GM19438 (cell line): Measurements from ENCODE around the gene ARF4.

Source experiments
- ATAC-seq: cut with Tn5 transposase; IDR thresholded peaks from one replicate; pipeline ENCODE4 v1.9.1; 2021; ENCODE audit warnings: low read depth; ENCODE audit not compliant: unreplicated experiment

Gene ARF4

GRCh38 chr3:57582474-57583168 lies 14.5 kb downstream of the ARF4 start:
- ATAC-seq = no peak

DNA sequence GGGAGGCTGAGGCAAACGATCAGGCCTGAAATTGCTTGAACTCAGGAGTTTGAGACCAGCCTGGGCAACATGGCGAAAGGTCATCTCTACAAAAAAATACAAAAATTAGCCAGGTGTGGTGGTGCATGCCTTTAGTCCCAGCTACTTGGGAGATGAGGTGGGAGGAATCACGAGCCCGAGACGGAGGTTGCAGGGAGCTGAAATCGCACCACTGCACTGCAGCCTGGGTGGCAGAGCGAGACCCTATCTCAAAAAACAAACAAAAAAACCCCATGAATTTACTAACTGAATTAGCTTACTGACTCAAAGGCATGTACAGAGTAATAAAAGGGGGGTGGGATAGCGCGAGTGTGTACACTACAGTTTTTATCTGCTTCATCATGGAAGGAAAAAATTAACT lies 19.3 kb downstream of the ARF4 start:
- no peak for ATAC-seq

- no peak for ATAC-seq
These were observed 21.0 kb downstream of the ARF4 start for GRCh38 chr3:57575966-57576626.

GRCh38 chr3:57572096-57572495 lies 25.0 kb downstream of the ARF4 start:
- no peak for ATAC-seq

DNA sequence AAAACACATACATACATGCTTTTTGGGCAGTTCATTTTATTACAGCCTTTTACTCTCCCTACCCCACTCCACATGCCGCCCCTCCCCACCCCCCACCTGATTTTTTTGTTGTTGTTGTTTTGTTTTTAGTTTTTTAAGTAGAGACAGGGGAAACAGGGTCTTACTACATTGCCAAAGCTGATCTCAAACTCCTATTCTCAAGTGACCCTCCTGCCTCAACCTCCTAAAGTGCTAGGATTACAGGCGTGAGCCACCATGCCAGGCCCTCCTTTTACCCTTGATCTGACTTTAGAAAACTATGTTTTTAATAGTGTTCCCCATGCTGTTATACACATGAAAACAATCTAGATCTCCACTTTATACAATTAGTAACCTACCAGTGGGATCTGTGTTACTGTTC lies 26.3 kb downstream of the ARF4 start:
- no peak for ATAC-seq

DNA sequence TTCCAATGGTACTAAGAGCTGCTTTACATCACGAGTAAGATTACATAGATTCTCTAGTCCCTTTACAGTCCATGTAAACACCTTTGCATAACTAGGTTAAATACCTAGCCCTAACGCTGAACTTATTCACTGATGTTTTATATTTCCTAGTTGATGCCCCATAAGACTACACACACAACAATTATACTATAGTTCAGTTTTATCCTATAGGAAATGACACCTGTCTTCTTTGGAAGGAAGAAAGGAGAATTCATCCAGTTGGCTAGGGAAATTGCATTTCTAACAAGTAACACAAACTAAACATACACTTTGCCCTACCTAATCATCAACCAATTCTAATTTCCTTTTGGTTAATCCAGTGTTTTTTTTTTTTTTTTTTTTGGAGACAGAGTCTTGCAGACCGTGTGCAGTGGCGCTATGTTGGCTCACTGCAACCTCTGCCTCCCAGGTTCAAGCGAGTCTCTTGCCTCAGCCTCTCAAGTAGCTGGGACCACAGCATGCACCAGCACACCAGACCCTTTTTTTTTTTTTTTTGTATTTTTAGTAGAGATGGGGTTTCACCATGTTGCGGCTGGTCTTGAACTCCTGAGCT lies 27.2 kb downstream of the ARF4 start:
- ATAC-seq = no peak

- no peak for ATAC-seq
These were observed 37.6 kb downstream of the ARF4 start for GRCh38 chr3:57559526-57559925.

DNA sequence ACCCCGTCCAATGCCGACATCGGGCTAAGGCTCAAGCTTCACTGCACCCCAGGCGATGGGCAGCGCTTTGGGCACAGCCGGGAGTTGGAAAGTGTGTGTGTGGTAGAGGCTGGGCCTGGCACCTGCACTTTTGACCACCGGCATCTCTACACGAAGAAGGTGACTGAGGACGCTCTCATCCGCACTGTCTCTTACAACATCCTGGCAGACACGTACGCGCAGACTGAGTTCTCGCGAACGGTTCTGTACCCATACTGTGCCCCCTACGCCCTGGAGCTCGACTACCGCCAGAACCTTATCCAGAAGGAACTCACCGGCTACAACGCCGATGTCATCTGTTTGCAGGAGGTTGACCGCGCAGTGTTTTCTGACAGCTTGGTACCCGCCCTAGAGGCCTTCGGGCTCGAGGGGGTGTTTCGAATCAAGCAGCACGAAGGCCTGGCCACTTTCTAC lies 40.0 kb downstream of the ARF4 start:
- ATAC-seq = no peak

DNA sequence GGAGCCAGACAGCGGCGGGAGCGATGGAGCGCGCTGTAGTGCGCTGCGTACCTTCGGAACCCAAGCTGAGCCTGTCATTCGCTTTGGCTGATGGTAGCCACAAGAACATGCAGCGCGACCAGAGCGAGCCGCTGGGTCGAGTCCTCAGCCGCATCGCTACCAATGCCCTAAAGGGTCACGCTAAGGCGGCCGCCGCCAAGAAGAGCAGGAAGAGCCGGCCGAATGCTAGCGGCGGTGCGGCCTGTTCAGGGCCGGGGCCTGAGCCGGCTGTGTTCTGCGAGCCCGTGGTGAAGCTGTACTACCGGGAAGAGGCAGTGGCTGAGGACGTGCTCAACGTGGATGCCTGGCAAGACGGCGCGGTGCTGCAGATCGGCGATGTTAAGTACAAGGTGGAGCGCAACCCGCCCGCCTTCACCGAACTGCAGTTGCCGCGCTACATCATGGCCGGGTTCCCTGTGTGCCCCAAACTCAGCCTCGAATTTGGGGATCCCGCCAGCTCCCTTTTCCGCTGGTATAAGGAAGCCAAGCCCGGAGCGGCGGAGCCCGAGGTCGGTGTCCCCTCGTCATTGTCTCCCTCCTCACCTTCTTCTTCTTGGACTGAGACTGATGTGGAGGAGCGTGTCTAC lies 40.6 kb downstream of the ARF4 start:
- ATAC-seq = peak; percentile 37

- ATAC-seq = peak; percentile 73
These were observed 41.2 kb downstream of the ARF4 start, which contains the start of gene PDE12 for GRCh38 chr3:57555738-57556458. TSS of gene PDE12 (plus strand) at chr3:57556274. CDS start at chr3:57556380, 106 bp downstream.

- ATAC-seq = no peak
These were observed 41.8 kb downstream of the ARF4 start for GRCh38 chr3:57555306-57555705.

GRCh38 chr3:57546616-57547015 lies 50.5 kb downstream of the ARF4 start:
- no peak for ATAC-seq

DNA sequence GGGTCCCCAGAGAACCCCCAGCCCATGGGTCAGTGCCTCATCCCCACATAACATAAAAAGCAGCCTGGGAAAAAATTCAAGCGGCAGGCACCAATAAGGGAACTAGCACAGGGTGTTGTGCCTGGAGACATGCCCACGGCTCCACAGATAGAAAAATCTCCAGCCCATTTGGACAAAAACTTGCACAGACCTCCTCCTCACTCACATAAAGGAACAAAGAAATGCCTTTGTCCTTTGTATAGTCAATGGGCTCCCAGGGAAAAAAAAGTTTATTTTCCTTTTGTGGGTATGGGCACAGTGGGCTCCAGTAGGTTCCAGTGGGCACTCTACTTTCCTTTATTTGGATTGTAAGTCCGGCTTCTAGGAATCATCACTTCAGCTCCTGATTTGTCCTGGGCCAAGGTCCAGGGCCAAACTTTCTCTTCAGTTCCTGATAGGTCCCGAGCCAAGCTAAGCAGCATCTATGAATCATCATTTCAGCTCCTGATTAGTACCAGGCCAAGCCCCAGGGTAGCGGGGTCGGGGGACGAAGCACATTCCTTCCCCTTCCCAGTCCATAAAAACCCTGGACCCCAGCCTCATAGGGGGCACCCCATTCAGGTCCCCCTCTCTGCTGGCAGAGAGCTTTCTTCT lies 51.4 kb downstream of the ARF4 start:
- ATAC-seq = no peak

DNA sequence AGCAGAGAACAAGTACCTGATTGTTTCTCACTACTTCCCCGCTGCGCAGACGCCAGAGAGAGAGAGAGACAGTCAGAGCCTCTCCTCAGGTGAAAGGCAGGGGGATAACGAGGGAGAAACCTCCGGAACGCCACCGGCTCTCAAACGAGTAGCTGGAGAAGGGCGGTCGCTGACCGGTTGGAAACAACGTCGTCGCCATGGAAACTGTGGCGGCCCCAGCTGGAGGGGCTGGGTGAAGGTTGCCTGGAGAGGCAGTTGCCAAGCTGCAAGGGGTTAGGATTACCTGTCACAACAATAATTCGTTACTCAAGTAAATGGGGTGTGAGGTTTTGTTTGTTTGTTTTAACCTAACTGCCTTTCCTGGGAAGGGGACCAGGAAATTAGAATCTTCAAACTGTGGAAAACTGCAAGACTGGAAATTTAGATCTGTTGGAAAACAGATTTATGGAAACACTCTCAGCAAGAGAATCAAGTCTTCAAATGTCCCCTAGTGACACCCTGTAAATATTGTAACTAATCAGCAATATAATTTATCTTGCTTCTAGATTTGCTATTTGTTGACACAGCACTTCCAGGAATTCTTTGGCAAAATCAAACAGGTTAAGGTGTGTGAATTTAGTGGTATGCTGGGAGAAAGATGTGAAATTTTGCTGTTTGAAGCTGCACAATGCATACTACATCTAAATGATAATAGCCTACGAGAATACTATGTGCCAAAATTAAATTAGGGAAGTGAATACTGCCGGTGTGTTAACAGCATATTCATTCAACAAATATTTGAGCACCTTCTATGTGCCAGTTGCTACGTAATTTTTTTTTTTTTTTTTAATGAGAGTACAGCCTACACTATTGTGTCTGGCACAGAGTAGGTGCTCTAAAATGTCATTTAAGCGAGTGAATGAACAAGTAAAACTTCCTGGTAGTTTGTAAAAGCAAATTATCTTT lies 52.7 kb downstream of the ARF4 start, which contains the start of gene DNAH12:
Gene DNAH12 (minus strand): TSS at position 164 of the 945 bp plus-strand sequence. CDS start 1,474 bp downstream, outside the sequence.
- no peak for ATAC-seq

- ATAC-seq = no peak
These were observed 58.7 kb downstream of the ARF4 start for GRCh38 chr3:57538465-57538864.

GRCh38 chr3:57530071-57530608 lies 67.0 kb downstream of the ARF4 start:
- no peak for ATAC-seq
